MCF 10A (cell line): ENCODE results near the gene FMNL2. TPM values are rescaled to one million over a fixed set of nuclear protein-coding genes. Genes with fewer than 3 reads are reported as not detected.

Experiments
- BruUV-seq: library from RNA; stranded (reverse); fragments of 400-500 nt; replicated peaks from 2 replicates; lab custom pipeline; 2021; lab: Mats Ljungman, UMichigan
- CTCF ChIA-PET: fragments of 300-600 bp; sonication (Branson Sonifier 250); formaldehyde crosslinking; extraction: SDS; loops from one replicate; lab custom pipeline; 2021; ENCODE audit warnings: antibody characterized with exemption, inconsistent platforms; lab: Yijun Ruan, JAX
- POLR2A ChIA-PET: fragments of 300-600, 350-650 bp; sonication (Branson Sonifier 250); formaldehyde crosslinking; extraction: SDS; loops from one replicate; lab custom pipeline; 2020; ENCODE audit warnings: antibody characterized with exemption, inconsistent platforms; lab: Yijun Ruan, JAX
- DNase-seq: peaks from one replicate; pipeline ENCODE4 v3.0.0-alpha.2; 2018; ENCODE audit not compliant: unreplicated experiment
- H3K27ac Mint-ChIP-seq: one replicate; pipeline ENCODE4 v1.8.0; 2022; ENCODE audit warnings: mild to moderate bottlenecking, low read depth, mixed read lengths; ENCODE audit not compliant: unreplicated experiment
- H3K27me3 Mint-ChIP-seq: one replicate; pipeline ENCODE4 v1.8.0; 2022; ENCODE audit warnings: mixed read lengths; ENCODE audit not compliant: insufficient read depth, unreplicated experiment
- H3K36me3 Mint-ChIP-seq: one replicate; pipeline ENCODE4 v1.8.0; 2022; ENCODE audit warnings: mild to moderate bottlenecking, moderate library complexity, mixed read lengths; ENCODE audit not compliant: insufficient read depth, unreplicated experiment
- H3K4me1 Mint-ChIP-seq: one replicate; pipeline ENCODE4 v1.8.0; 2022; ENCODE audit warnings: mixed read lengths; ENCODE audit not compliant: insufficient read depth, unreplicated experiment
- H3K4me3 Mint-ChIP-seq: one replicate; pipeline ENCODE4 v1.8.0; 2022; ENCODE audit warnings: mild to moderate bottlenecking, moderate library complexity, mixed read lengths; ENCODE audit not compliant: unreplicated experiment
- H3K9me3 Mint-ChIP-seq: one replicate; pipeline ENCODE4 v1.8.0; 2022; ENCODE audit warnings: mixed read lengths; ENCODE audit not compliant: unreplicated experiment
- CTCF ChIP-seq: fragments of 200-600 bp; IDR thresholded peaks from one replicate; pipeline ENCODE4 v1.8.0; 2022; ENCODE audit warnings: antibody characterized with exemption, mild to moderate bottlenecking; ENCODE audit not compliant: unreplicated experiment
- intact Hi-C: fragments of 100-400 bp; cut with micrococcal nuclease; formaldehyde crosslinking; loops from 2 replicates; pipeline ENCODE4 v1.14.1; 2022
- total RNA-seq: library from RNA; stranded (reverse); gene quantifications from 2 replicates; pipeline ENCODE4 v1.2.3, GENCODE V29; 2022

Gene FMNL2
- total RNA-seq, 1 experiment from 2014 or later = 76.5 TPM

GRCh38 chr2:152496371-152496770 lies 161.4 kb downstream of the FMNL2 start:
- Mint-ChIP-seq H3K9me3 (no peaks in the 10 kb centered on the region), H3K27ac (no peak overlapping the region), H3K36me3 (peaks cover 9% of the 10 kb centered on the region), H3K4me1 (peaks cover 47% of the 10 kb centered on the region), H3K4me3 (no peak overlapping the region), H3K27me3 (no peaks in the 10 kb centered on the region)
- no TSS peak for BruUV-seq
- CTCF ChIA-PET = interaction anchor here (0.5 to 0.7 kb wide), 2 partner anchors 61 to 190 kb away, joined by 3 read pairs; no protein-coding TSS in a partner anchor
- intact Hi-C loops = no loop called here
- TF ChIP-seq CTCF = no peak
- POLR2A ChIA-PET = interaction anchor here (0.5 to 6.6 kb wide), 12 partner anchors 8 to 1066 kb away, joined by 3 to 55 read pairs (median 4); no protein-coding TSS in a partner anchor
- no peak for DNase-seq

GRCh38 chr2:152497481-152498052 lies 162.6 kb downstream of the FMNL2 start:
- ChIA-PET CTCF (interaction anchor here (0.5 to 2.3 kb wide), 6 partner anchors 21 to 361 kb away, joined by 3 to 8 read pairs (median 4); no protein-coding TSS in a partner anchor), POLR2A (interaction anchor here (0.8 to 6.6 kb wide), 13 partner anchors 8 to 297 kb away, joined by 3 to 55 read pairs (median 5); no protein-coding TSS in a partner anchor)
- Mint-ChIP-seq H3K4me3 (peak overlapping the region; percentile 52), H3K9me3 (peaks cover 3% of the 10 kb centered on the region), H3K27ac (peak overlapping the region; percentile 52), H3K4me1 (peaks cover 53% of the 10 kb centered on the region), H3K27me3 (no peaks in the 10 kb centered on the region), H3K36me3 (peaks cover 18% of the 10 kb centered on the region)
- peak; percentile 68 for DNase-seq
- TF ChIP-seq CTCF = no peak
- intact Hi-C loops = no loop called here
- BruUV-seq = no TSS peak

GRCh38 chr2:152499331-152499816 lies 164.4 kb downstream of the FMNL2 start:
- H3K27ac Mint-ChIP-seq = peak overlapping the region; percentile 52
- H3K4me3 Mint-ChIP-seq = peak overlapping the region; percentile 56

More at GRCh38 chr2:152499331-152499816, 164.4 kb downstream of the FMNL2 start:
- BruUV-seq = no TSS peak
- H3K36me3 Mint-ChIP-seq = peaks cover 24% of the 10 kb centered on the region
- no peak for DNase-seq
- ChIA-PET POLR2A (interaction anchor here (0.6 to 6.6 kb wide), 21 partner anchors 8 to 689 kb away, joined by 3 to 55 read pairs (median 4); partner anchors contain the start of genes FMNL2 and PRPF40A), CTCF (interaction anchor here (0.5 to 2.3 kb wide), 8 partner anchors 10 to 321 kb away, joined by 3 to 11 read pairs (median 4); no protein-coding TSS in a partner anchor)
- H3K4me1 Mint-ChIP-seq = peaks cover 55% of the 10 kb centered on the region
- H3K9me3 Mint-ChIP-seq = peaks cover 14% of the 10 kb centered on the region
- no peaks in the 10 kb centered on the region for H3K27me3 Mint-ChIP-seq
- intact Hi-C loops = no loop called here
- TF ChIP-seq CTCF = no peak
